Upper lobe of right lung (tissue), 1 donor: ENCODE measurements around the gene MESD. TPM values are rescaled to one million over a fixed set of nuclear protein-coding genes. Genes with fewer than 3 reads are reported as not detected.

Source experiments
- ATAC-seq: fragments of 200-7000 bp; cut with Tn5 transposase; one replicate; pipeline ENCODE4 v1.9.1; 2020; ENCODE audit warnings: mild to moderate bottlenecking, moderate library complexity
- DNase-seq: peaks from one replicate; pipeline ENCODE4 v3.0.0-alpha.2; 2020
- H3K27ac ChIP-seq: fragments of 200-600 bp; one replicate; pipeline ENCODE4 v1.8.0; 2022
- H3K27me3 ChIP-seq: fragments of 200-600 bp; one replicate; pipeline ENCODE4 v1.8.0; 2022; ENCODE audit warnings: mild to moderate bottlenecking
- H3K36me3 ChIP-seq: fragments of 200-600 bp; one replicate; pipeline ENCODE4 v1.8.0; 2022
- H3K4me1 ChIP-seq: fragments of 200-600 bp; one replicate; pipeline ENCODE4 v1.8.0; 2022
- H3K4me3 ChIP-seq: fragments of 200-600 bp; one replicate; pipeline ENCODE4 v1.8.0; 2022; ENCODE audit warnings: mild to moderate bottlenecking
- H3K9me3 ChIP-seq: fragments of 200-600 bp; one replicate; pipeline ENCODE4 v1.8.0; 2022
- CTCF ChIP-seq: fragments of 200-600 bp; IDR thresholded peaks from one replicate; pipeline ENCODE4 v1.8.0; 2022; ENCODE audit warnings: antibody characterized with exemption
- intact Hi-C: fragments of 100-400 bp; cut with DNase I; formaldehyde crosslinking; loops from one replicate; pipeline ENCODE4 v1.11.0; 2022
- total RNA-seq: library from RNA; stranded (reverse); fragmentation: NEBNext Ultra II Directional; extraction: Animal tissue kit (Norgen Biotek cat#: 25700); gene quantifications from one replicate; pipeline ENCODE4 v1.2.1, GENCODE V29; 2021
- donor health status: DM: no; HTN: yes; CAD: no; lungs with severe emphysema.

MESD gene
- total RNA-seq, 1 donor from 2014 or later = 26.7 TPM

GRCh38 chr15:81021321-81021720 lies 31.7 kb upstream of the MESD start:
- Histone ChIP-seq H3K27ac (no peak overlapping the region), H3K4me1 (peaks cover 13% of the 10 kb centered on the region), H3K4me3 (no peak overlapping the region), H3K36me3 (no peaks in the 10 kb centered on the region), H3K27me3 (no peaks in the 10 kb centered on the region), H3K9me3 (no peaks in the 10 kb centered on the region)
- intact Hi-C loops = loop anchor here (10.0 kb wide), 1 partner anchor 63 kb away; no protein-coding TSS in a partner anchor
- DNase-seq (no peak), ATAC-seq (no peak)
- TF ChIP-seq CTCF = no peak

- no peak overlapping the region for H3K27ac ChIP-seq
- no peak overlapping the region for H3K4me3 ChIP-seq
- no peaks in the 10 kb centered on the region for H3K36me3 ChIP-seq
- intact Hi-C loops = no loop called here
- ATAC-seq (no peak), DNase-seq (no peak)
- no peak for TF ChIP-seq CTCF
- peaks cover 19% of the 10 kb centered on the region for H3K4me1 ChIP-seq
- no peaks in the 10 kb centered on the region for H3K9me3 ChIP-seq
- no peaks in the 10 kb centered on the region for H3K27me3 ChIP-seq
Observed at GRCh38 chr15:81018197-81018596, 28.6 kb upstream of the MESD start.

GRCh38 chr15:81016489-81017068 lies 27.0 kb upstream of the MESD start:
- Histone ChIP-seq H3K36me3 (no peaks in the 10 kb centered on the region), H3K4me3 (no peak overlapping the region), H3K9me3 (no peaks in the 10 kb centered on the region), H3K4me1 (peaks cover 14% of the 10 kb centered on the region), H3K27ac (no peak overlapping the region), H3K27me3 (no peaks in the 10 kb centered on the region)
- ATAC-seq (no peak), DNase-seq (no peak)
- no peak for TF ChIP-seq CTCF
- intact Hi-C loops = no loop called here

GRCh38 chr15:81015621-81016488 lies 26.2 kb upstream of the MESD start:
- H3K27ac ChIP-seq = no peak overlapping the region
- intact Hi-C loops = no loop called here
- H3K4me3 ChIP-seq = no peak overlapping the region
- TF ChIP-seq CTCF = no peak
- ATAC-seq (no peak), DNase-seq (no peak)
- no peaks in the 10 kb centered on the region for H3K9me3 ChIP-seq
- H3K4me1 ChIP-seq = peaks cover 14% of the 10 kb centered on the region
- H3K36me3 ChIP-seq = no peaks in the 10 kb centered on the region
- no peaks in the 10 kb centered on the region for H3K27me3 ChIP-seq

GRCh38 chr15:81014446-81015093 lies 25.0 kb upstream of the MESD start:
- no peaks in the 10 kb centered on the region for H3K9me3 ChIP-seq
- ATAC-seq = no peak
- peaks cover 14% of the 10 kb centered on the region for H3K4me1 ChIP-seq
- no peaks in the 10 kb centered on the region for H3K27me3 ChIP-seq
- no peak overlapping the region for H3K4me3 ChIP-seq
- intact Hi-C loops = no loop called here
- no peak for TF ChIP-seq CTCF
- no peak for DNase-seq
- H3K27ac ChIP-seq = no peak overlapping the region
- no peaks in the 10 kb centered on the region for H3K36me3 ChIP-seq
